B cell (primary cell): ENCODE measurements around the gene SMC1B.

Experiments
- EZH2 ChIP-seq: IDR thresholded peaks from 2 replicates; pipeline ENCODE4 v1.6.1; 2012; ENCODE audit warnings: borderline replicate concordance, low read depth, mild to moderate bottlenecking, moderate library complexity, low read length; ENCODE audit not compliant: insufficient read depth, poor library complexity, severe bottlenecking
- TF ChIP-seq, protein P1 (sequence below): fragments of 200-600 bp; IDR thresholded peaks from one replicate; pipeline ENCODE4 v1.8.0; 2022; ENCODE audit warnings: antibody characterized with exemption, mild to moderate bottlenecking

DNA sequence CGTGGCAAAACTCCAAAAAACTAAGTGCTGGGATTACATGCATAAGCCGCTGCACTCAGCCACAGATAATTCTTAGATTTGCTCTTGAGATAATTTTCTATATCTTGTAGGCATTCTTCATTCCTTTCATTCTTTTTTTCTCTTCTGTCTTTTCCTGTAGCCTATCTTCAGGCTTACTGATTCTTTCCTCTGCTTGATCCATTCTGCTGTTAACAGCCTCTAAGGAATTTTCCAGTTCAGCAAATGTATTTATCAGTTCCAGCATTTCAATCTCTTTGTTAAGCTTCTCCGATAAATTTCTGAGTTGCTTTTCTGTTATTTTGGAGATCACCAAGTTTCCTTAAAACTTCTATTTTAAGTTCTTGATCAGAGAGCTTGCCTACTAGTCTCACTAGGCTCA, 46.7 kb downstream of the SMC1B start:
- TF ChIP-seq EZH2 = no peak
- TF ChIP-seq, protein P1, sequence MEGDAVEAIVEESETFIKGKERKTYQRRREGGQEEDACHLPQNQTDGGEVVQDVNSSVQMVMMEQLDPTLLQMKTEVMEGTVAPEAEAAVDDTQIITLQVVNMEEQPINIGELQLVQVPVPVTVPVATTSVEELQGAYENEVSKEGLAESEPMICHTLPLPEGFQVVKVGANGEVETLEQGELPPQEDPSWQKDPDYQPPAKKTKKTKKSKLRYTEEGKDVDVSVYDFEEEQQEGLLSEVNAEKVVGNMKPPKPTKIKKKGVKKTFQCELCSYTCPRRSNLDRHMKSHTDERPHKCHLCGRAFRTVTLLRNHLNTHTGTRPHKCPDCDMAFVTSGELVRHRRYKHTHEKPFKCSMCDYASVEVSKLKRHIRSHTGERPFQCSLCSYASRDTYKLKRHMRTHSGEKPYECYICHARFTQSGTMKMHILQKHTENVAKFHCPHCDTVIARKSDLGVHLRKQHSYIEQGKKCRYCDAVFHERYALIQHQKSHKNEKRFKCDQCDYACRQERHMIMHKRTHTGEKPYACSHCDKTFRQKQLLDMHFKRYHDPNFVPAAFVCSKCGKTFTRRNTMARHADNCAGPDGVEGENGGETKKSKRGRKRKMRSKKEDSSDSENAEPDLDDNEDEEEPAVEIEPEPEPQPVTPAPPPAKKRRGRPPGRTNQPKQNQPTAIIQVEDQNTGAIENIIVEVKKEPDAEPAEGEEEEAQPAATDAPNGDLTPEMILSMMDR = no peak
